H1 (cell line): Measurements from ENCODE around the gene BRD9. TPM values are rescaled to one million over a fixed set of nuclear protein-coding genes. Genes with fewer than 3 reads are reported as not detected.

ENCODE experiments used
- CHD1 ChIP-seq: IDR thresholded peaks from 2 replicates; pipeline ENCODE4 v1.6.1; 2012; ENCODE audit warnings: low read depth, low read length, improper control_type of control experiment
- NRF1 ChIP-seq: IDR thresholded peaks from 2 replicates; pipeline ENCODE4 v1.6.1; 2011; ENCODE audit warnings: mild to moderate bottlenecking, low read depth, low read length, improper control_type of control experiment
- polyA plus RNA-seq, 7 experiments: library from polyadenylated mRNA; depleted of rRNA in 3 of 7; stranded (reverse) in 5 of 7; unstranded in 2 of 7; fragments of >200 nt in 5 of 7; fragments of 200-250 nt in 2 of 7; gene quantifications; 1 replicate in 5 of 7; 2 replicates in 1 of 7; 4 replicates in 1 of 7; pipeline versions ENCODE4 v1.2.1 to v1.2.3, GENCODE V29; 2011 to 2013; ENCODE audit warnings: missing spikeins in 2 of 7, mixed read lengths in 2 of 7
- total RNA-seq: library from RNA; stranded (reverse); fragmentation: NEBNext Ultra II Directional; extraction: Animal tissue kit (Norgen Biotek cat#: 25700); gene quantifications from 2 replicates; pipeline ENCODE4 v1.2.1, GENCODE V29; 2021

Gene BRD9
- total and polyA plus RNA-seq, 2 of the 8 experiments (the other 6 are each of a cell fraction or from before 2014, with no cell fraction given), result 9.3 to 49.4 TPM

- TF ChIP-seq CHD1 (no peak), NRF1 (no peak)
These were observed 33.2 kb downstream of the BRD9 start (continued) for GRCh38 chr5:859391-859790.
